K562 (cell line): ENCODE measurements around the gene ATP23. TPM values are rescaled to one million over a fixed set of nuclear protein-coding genes. Genes with fewer than 3 reads are reported as not detected.

Experiments used
- ATAC-seq: fragments of 200-7000 bp; cut with Tn5 transposase; 3 replicates; pipeline ENCODE4 v1.9.1; 2020; ENCODE audit warnings: moderate library complexity
- BruUV-seq: library from RNA; stranded (reverse); fragments of 400-500 nt; replicated peaks from 2 replicates; lab custom pipeline; 2021; lab: Mats Ljungman, UMichigan
- CTCF ChIA-PET: fragments of 300-600 bp; formaldehyde crosslinking; extraction: SDS; loops from one replicate; lab custom pipeline; 2021; ENCODE audit warnings: low intra/inter-chr PET ratio; lab: Yijun Ruan, JAX
- POLR2A ChIA-PET: fragments of 300-600, 350-650 bp; sonication (Branson Sonifier 250); formaldehyde crosslinking; extraction: SDS; loops from one replicate; lab custom pipeline; 2021; ENCODE audit warnings: antibody characterized with exemption, inconsistent platforms; lab: Yijun Ruan, JAX
- DNase-seq, 4 experiments: peaks; one replicate each; pipeline versions ENCODE4 v3.0.0 to v3.0.0-alpha.2; 2011 to 2018; ENCODE audit warnings: low spot score in 3 of 4, mixed read lengths in 3 of 4; ENCODE audit errors: extremely low read depth in 1 of 4
- FAIRE-seq: peaks from 2 replicates; lab custom pipeline; 2011; peaks lifted over from hg19 to GRCh38; lab: Jason Lieb, UNC
- H2AFZ ChIP-seq: 2 replicates; pipeline ENCODE4 v1.6.0; 2011; ENCODE audit warnings: low read depth, low read length, control low read depth, inconsistent platforms
- H3K27ac ChIP-seq: fragments of 200-600 bp; 3 replicates; pipeline ENCODE4 v1.8.0; 2011; ENCODE audit warnings: low read depth, mild to moderate bottlenecking, control low read depth, inconsistent platforms, low read length, moderate library complexity, mixed read lengths; ENCODE audit errors: extremely low read depth
- H3K27me3 ChIP-seq, 2 experiments: fragments of 300-600 bp in 1 of 2; 2 replicates in 1 of 2; 3 replicates in 1 of 2; pipeline versions ENCODE4 v1.6.0 to v1.8.0; 2011; ENCODE audit warnings: inconsistent platforms in 2 of 2, low read length in 2 of 2, mild to moderate bottlenecking in 1 of 2, mixed read lengths in 1 of 2, moderate library complexity in 1 of 2; ENCODE audit not compliant: control insufficient read depth in 2 of 2, insufficient read depth in 2 of 2
- H3K36me3 ChIP-seq: fragments of 300-600 bp; 3 replicates; pipeline ENCODE4 v1.8.0; 2011; ENCODE audit warnings: mild to moderate bottlenecking, low read length, inconsistent platforms; ENCODE audit not compliant: control insufficient read depth, insufficient read depth
- H3K4me1 ChIP-seq, 2 experiments: fragments of 200-600 bp in 1 of 2; replicated peaks in 1 of 2; 2 replicates in 1 of 2; 3 replicates in 1 of 2; pipeline versions ENCODE4 v1.5.1 to v1.8.0; 2011; ENCODE audit warnings: inconsistent platforms in 2 of 2, low read length in 2 of 2, mild to moderate bottlenecking in 1 of 2, mixed read lengths in 1 of 2, moderate library complexity in 1 of 2; ENCODE audit not compliant: control insufficient read depth in 2 of 2, insufficient read depth in 2 of 2
- H3K4me2 ChIP-seq: 2 replicates; pipeline ENCODE4 v1.6.1; 2011; ENCODE audit warnings: low read length, control low read depth, inconsistent platforms, mixed read lengths; ENCODE audit not compliant: insufficient read depth
- H3K4me3 ChIP-seq: fragments of 200-600 bp; sonication (generic), shearing (Covaris generic); 2 replicates; pipeline ENCODE4 v1.5.1; 2016; ENCODE audit warnings: control low read depth, inconsistent platforms
- H3K79me2 ChIP-seq: fragments of 200-600 bp; 3 replicates; pipeline ENCODE4 v1.8.0; 2011; ENCODE audit warnings: low read length, inconsistent platforms; ENCODE audit not compliant: control insufficient read depth, insufficient read depth
- H3K9ac ChIP-seq, 2 experiments: 2 replicates each; pipeline versions ENCODE4 v1.6.0 to v1.6.1; 2011; ENCODE audit warnings: low read depth in 2 of 2, low read length in 2 of 2, control low read depth in 1 of 2, inconsistent platforms in 1 of 2, mild to moderate bottlenecking in 1 of 2, mixed read lengths in 1 of 2; ENCODE audit not compliant: insufficient read depth in 1 of 2
- H3K9me1 ChIP-seq: one replicate; pipeline ENCODE4 v1.6.0; 2011; ENCODE audit warnings: inconsistent platforms, mild to moderate bottlenecking, low read length, moderate library complexity; ENCODE audit not compliant: control insufficient read depth, insufficient read depth
- H3K9me3 ChIP-seq: replicated peaks from 2 replicates; pipeline ENCODE4 v1.5.1; 2011; ENCODE audit warnings: low read depth, low read length, inconsistent platforms; ENCODE audit not compliant: control insufficient read depth, insufficient read depth
- H4K20me1 ChIP-seq: replicated peaks from 2 replicates; pipeline ENCODE4 v1.6.1; 2011; ENCODE audit warnings: low read length, inconsistent platforms, mixed read lengths; ENCODE audit not compliant: control insufficient read depth, insufficient read depth
- ADNP ChIP-seq: fragments of 200-800 bp; sonication (Bioruptor generic); IDR thresholded peaks from 2 replicates; pipeline ENCODE4 v1.6.1; 2016; ENCODE audit warnings: missing genetic modification characterization, missing compliant biosample characterization
- CREB3 ChIP-seq: fragments of 450-650 bp; conservative IDR thresholded peaks from 2 replicates; pipeline ENCODE4 v1.6.1; 2016; ENCODE audit warnings: missing genetic modification characterization, low read depth, mild to moderate bottlenecking, missing compliant biosample characterization, moderate library complexity
- DNMT1 ChIP-seq: fragments of 450-650 bp; IDR thresholded peaks from 2 replicates; pipeline ENCODE4 v1.6.1; 2016; ENCODE audit warnings: antibody characterized with exemption, mild to moderate bottlenecking
- ETV1 ChIP-seq: fragments of 450-650 bp; conservative IDR thresholded peaks from 2 replicates; pipeline ENCODE4 v1.6.1; 2016; ENCODE audit warnings: missing genetic modification characterization, control low read depth, low read depth, missing compliant biosample characterization
- FOXM1 ChIP-seq, 2 experiments: fragments of 450-650 bp in 1 of 2; sonication (generic) in 1 of 2; formaldehyde crosslinking in 1 of 2; IDR thresholded peaks; 2 replicates each; pipeline versions ENCODE4 v1.6.1 to v1.9.0; 2017 to 2022; ENCODE audit warnings: low read depth in 2 of 2, mild to moderate bottlenecking in 2 of 2, missing genetic modification reagents in 1 of 2, moderate library complexity in 1 of 2
- KLF1 ChIP-seq: fragments of 450-650 bp; IDR thresholded peaks from 2 replicates; pipeline ENCODE4 v1.6.1; 2016; ENCODE audit warnings: missing genetic modification characterization, missing compliant biosample characterization
- MXI1 ChIP-seq: IDR thresholded peaks from 2 replicates; pipeline ENCODE4 v1.6.1; 2011; ENCODE audit warnings: low read depth, mild to moderate bottlenecking, improper control_type of control experiment, low read length
- NUFIP1 ChIP-seq: fragments of 450-650 bp; IDR thresholded peaks from 2 replicates; pipeline ENCODE4 v1.6.1; 2018; ENCODE audit not compliant: partially characterized antibody
- PHF20 ChIP-seq: fragments of 450-650 bp; IDR thresholded peaks from 2 replicates; pipeline ENCODE4 v1.6.1; 2018; ENCODE audit not compliant: partially characterized antibody
- RFX5 ChIP-seq: IDR thresholded peaks from 2 replicates; pipeline ENCODE4 v1.6.1; 2011; ENCODE audit warnings: low read depth, mild to moderate bottlenecking, improper control_type of control experiment, low read length
- SNIP1 ChIP-seq: fragments of 450-650 bp; IDR thresholded peaks from 2 replicates; pipeline ENCODE4 v1.7.1; 2017; ENCODE audit warnings: low read depth, mild to moderate bottlenecking
- YBX1 ChIP-seq: fragments of 450-650 bp; IDR thresholded peaks from 2 replicates; pipeline ENCODE4 v1.7.1; 2016; ENCODE audit warnings: mild to moderate bottlenecking
- ZBTB8A ChIP-seq: fragments of 450-650 bp; IDR thresholded peaks from 2 replicates; pipeline ENCODE4 v1.6.1; 2018; ENCODE audit warnings: mild to moderate bottlenecking, moderate library complexity; ENCODE audit not compliant: partially characterized antibody
- ZNF384 ChIP-seq: IDR thresholded peaks from 2 replicates; pipeline ENCODE4 v1.6.1; 2012; ENCODE audit warnings: low read depth, low read length, improper control_type of control experiment
- ZNF511 ChIP-seq: sonication (generic); formaldehyde crosslinking; IDR thresholded peaks from 2 replicates; pipeline ENCODE4 v1.8.0; 2022; ENCODE audit warnings: mild to moderate bottlenecking, missing genetic modification reagents
- WGBS: fragments of 100-300 bp; shearing (Covaris generic); methylation state at CpG from one replicate; pipeline ENCODE4 v1.1.6; 2016; ENCODE audit warnings: low coverage, mixed read lengths; ENCODE audit not compliant: insufficient coverage; ENCODE audit errors: missing lambda C conversion rate; 5-methylcytosine and 5-hydroxymethylcytosine counted together
- in situ Hi-C: fragments of 300-500 bp; cut with MboI; formaldehyde crosslinking; loops from 4 replicates; pipeline ENCODE4 v1.15.0; 2018; ENCODE audit warnings: inconsistent platforms, mixed read lengths
- intact Hi-C: fragments of 100-400 bp; cut with micrococcal nuclease; formaldehyde crosslinking; loops from 2 replicates; pipeline ENCODE4 v1.14.2; 2022
- polyA plus RNA-seq, 8 experiments: library from polyadenylated mRNA; depleted of rRNA in 4 of 8; stranded (reverse) in 5 of 8; unstranded in 3 of 8; fragments of >200 nt; fragmentation: Nextera tagmentation in 2 of 8; fragmentation: Illumina TruSeq in 1 of 8; extraction: Ambion mirVana in 2 of 8; extraction: Trizol in 1 of 8; gene quantifications; 2 replicates each; pipeline versions ENCODE4 v1.2.1 to v1.2.3, GENCODE V29; 2011 to 2014; ENCODE audit warnings: inconsistent platforms in 1 of 8, missing spikeins in 1 of 8
- total RNA-seq, 7 experiments: library from RNA; depleted of rRNA in 6 of 7; stranded (reverse); fragments of >200 nt in 6 of 7; fragmentation: Illumina TruSeq in 2 of 7; extraction: Trizol in 2 of 7; gene quantifications; 2 replicates each; pipeline versions ENCODE4 v1.2.1 to v1.2.3, GENCODE V29; 2011 to 2021; ENCODE audit warnings: low replicate concordance in 1 of 7

Gene ATP23
- total and polyA plus RNA-seq, 9 of the 15 experiments (the other 6 are each of a cell fraction or from before 2014, with no cell fraction given): 8.3 to 53.7 (median 28.5) TPM

- TF ChIP-seq DNMT1 (no peak), KLF1 (tag) (no peak), CREB3 (tag) (no peak), FOXM1 (IDR thresholded peaks at IDR 0.05; ENCODE audit: low read depth) (no peak), FOXM1 (CRISPR knock-in tag; IDR thresholded peaks at IDR 0.05; ENCODE audit: low read depth) (no peak), ZBTB8A (no peak), MXI1 (no peak), RFX5 (no peak), YBX1 (no peak), NUFIP1 (no peak)
Observed at GRCh38 chr12:57902478-57902969, 38.8 kb upstream of the ATP23 start (continued).

- no peak for FAIRE-seq
- in situ Hi-C loops (no loop called here), intact Hi-C loops (loop anchor here (2.0 kb wide), 1 partner anchor 322 kb away; no protein-coding TSS in a partner anchor)
- Histone ChIP-seq H3K9ac (no peak overlapping the region), H3K27ac (no peak overlapping the region), H3K9me3 (no peaks in the 10 kb centered on the region), H3K4me3 (no peak overlapping the region), H4K20me1 (no peaks in the 10 kb centered on the region), H3K4me1 (peaks cover under 1 to 8% of the 10 kb centered on the region in 2 experiments; a peak in 4 of 5 replicates), H3K9me1 (no peaks in the 10 kb centered on the region), H3K36me3 (no peaks in the 10 kb centered on the region), H3K79me2 (no peaks in the 10 kb centered on the region), H2AFZ (no peak overlapping the region), H3K4me2 (no peak overlapping the region), H3K27me3 (no peaks in the 10 kb centered on the region)
- TF ChIP-seq ETV1 (no peak), ZNF384 (no peak), ZNF511 (CRISPR knock-in tag) (no peak), SNIP1 (no peak), ADNP (tag) (no peak), PHF20 (no peak)
- no TSS peak for BruUV-seq
- ChIA-PET POLR2A (interaction anchor here (0.8 to 1.8 kb wide), 2 partner anchors 9 to 69 kb away, joined by 3 to 6 read pairs; no protein-coding TSS in a partner anchor), CTCF (interaction anchor here (0.6 to 7.9 kb wide), 8 partner anchors 67 to 1250 kb away, joined by 3 to 227 read pairs (median 12); partner anchors contain the start of gene TSFM)
- DNase-seq: no peak
- no peak for ATAC-seq
- WGBS: 52% methylated on average over 3 of the region's 4 CpGs
Observed at GRCh38 chr12:57904426-57904825, 36.9 kb upstream of the ATP23 start.
